ENCODE data around the gene KCTD12.
A peak's percentile ranks its signal among the peaks of the same experiment; 100 is the strongest.
"Not testable (repeated sequence)": the region's sequence is repeated elsewhere in the genome, so short reads cannot be mapped to it uniquely, and the experiment has no call there.

KCTD12 gene

GRCh38 chr13:76886292-76887075 is at the start of gene KCTD12:
Gene KCTD12, minus strand, starts transcription at chr13:76886405. Its CDS starts 257 bp downstream, at chr13:76886148.
- peak; percentile 77 for FAIRE-seq
- DNase-seq (ENCODE audit: insufficient read length, low spot score): peak; percentile 13

- FAIRE-seq (no peak), DNase-seq (ENCODE audit: insufficient read length, low spot score) (no peak)
Observed at GRCh38 chr13:76934671-76935070, 48.5 kb upstream of the KCTD12 start.

GRCh38 chr13:76932076-76932475 is 45.9 kb upstream of the KCTD12 start:
- no peak for DNase-seq (ENCODE audit: insufficient read length, low spot score)
- no peak for FAIRE-seq

GRCh38 chr13:76929851-76930374 is 43.7 kb upstream of the KCTD12 start:
- DNase-seq (ENCODE audit: insufficient read length, low spot score): no peak
- no peak for FAIRE-seq

- FAIRE-seq (no peak), DNase-seq (ENCODE audit: insufficient read length, low spot score) (no peak)
Observed at GRCh38 chr13:76929320-76929719, 43.1 kb upstream of the KCTD12 start.

DNA sequence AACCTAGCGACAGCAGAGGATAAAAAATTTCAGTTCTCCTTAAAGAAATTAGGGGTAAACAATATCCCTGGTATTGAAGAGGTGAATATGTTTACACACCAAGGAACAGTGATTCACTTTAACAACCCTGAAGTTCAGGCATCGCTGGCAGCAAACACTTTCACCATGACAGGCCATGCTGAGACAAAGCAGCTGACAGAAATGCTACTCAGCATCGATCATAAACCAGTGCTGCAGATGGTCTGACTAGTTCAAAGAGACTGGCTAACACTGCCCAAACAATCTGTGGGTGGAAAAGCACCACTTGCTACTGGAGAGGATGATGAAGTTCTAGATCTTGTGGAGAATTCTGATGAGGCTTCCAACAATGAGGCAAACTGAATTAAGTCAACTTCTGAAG is 42.3 kb upstream of the KCTD12 start:
- DNase-seq (ENCODE audit: insufficient read length, low spot score) (no peak), FAIRE-seq (no peak)

- DNase-seq (ENCODE audit: insufficient read length, low spot score): no peak
- no peak for FAIRE-seq
Observed at GRCh38 chr13:76927955-76928354, 41.8 kb upstream of the KCTD12 start.

GRCh38 chr13:76925115-76925514 is 38.9 kb upstream of the KCTD12 start:
- DNase-seq (ENCODE audit: insufficient read length, low spot score): no peak

DNA sequence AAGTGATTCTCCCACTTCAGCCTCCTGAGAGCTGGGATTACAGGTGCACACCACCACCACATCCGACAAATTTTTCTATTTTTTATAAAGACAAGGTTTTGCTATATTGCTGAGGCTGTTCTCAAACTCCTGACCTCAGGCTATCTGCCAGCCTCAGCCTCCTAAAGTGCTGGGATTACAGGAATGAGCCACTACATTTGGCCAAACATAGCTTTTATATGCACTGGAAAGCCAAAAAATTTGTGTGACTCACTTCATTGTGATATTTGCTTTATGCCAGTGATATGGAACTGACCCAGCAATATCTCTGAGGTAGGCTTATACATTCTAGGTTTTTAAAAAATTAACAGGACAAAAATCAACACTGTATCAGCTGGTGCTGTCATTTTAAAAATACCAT is 35.3 kb upstream of the KCTD12 start:
- no peak for FAIRE-seq
- no peak for DNase-seq (ENCODE audit: insufficient read length, low spot score)

More at GRCh38 chr13:76925115-76925514, 38.9 kb upstream of the KCTD12 start:
- no peak for FAIRE-seq

DNA sequence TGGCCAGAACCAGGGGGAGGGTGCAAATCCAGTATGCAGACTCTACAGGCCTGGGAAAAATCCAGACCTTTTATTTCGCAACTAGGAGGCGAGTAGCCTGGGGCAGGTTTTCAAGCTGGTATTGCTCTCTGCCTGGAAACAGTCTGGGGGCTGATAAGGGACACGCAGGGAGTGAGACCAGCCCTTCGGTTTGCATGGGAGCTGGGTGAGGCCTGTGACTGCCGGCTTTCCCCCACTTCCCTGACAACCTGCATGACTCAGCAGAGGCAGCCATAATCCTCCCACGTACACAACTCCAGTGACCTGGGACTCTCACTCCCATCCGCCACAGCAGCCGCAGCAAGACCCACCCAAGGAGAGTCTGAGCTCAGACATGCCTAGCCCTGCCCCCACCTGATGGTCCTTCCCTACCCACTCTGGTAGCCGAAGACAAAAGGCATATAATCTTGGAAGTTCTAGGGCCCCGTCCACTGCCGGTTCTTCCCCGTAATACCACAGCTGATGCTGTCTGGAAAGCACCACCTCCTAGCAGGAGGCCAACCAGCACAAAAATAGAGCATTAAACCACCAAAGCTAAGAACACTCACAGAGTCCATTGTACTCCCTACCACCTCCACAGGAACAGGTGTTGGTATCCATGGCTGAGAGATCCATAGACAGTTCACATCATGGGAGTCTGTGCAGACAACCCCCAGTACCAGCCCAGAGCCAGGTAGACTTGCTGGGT is 31.7 kb upstream of the KCTD12 start:
- FAIRE-seq; DNase-seq (ENCODE audit: insufficient read length, low spot score): not testable (repeated sequence)

GRCh38 chr13:76917095-76917494 is 30.9 kb upstream of the KCTD12 start:
- FAIRE-seq (no peak), DNase-seq (ENCODE audit: insufficient read length, low spot score) (no peak)

- DNase-seq (ENCODE audit: insufficient read length, low spot score) (no peak), FAIRE-seq (no peak)
Observed at GRCh38 chr13:76913898-76914297, 27.7 kb upstream of the KCTD12 start.

GRCh38 chr13:76912476-76912875 is 26.3 kb upstream of the KCTD12 start:
- no peak for DNase-seq (ENCODE audit: insufficient read length, low spot score)
- FAIRE-seq: no peak

DNA sequence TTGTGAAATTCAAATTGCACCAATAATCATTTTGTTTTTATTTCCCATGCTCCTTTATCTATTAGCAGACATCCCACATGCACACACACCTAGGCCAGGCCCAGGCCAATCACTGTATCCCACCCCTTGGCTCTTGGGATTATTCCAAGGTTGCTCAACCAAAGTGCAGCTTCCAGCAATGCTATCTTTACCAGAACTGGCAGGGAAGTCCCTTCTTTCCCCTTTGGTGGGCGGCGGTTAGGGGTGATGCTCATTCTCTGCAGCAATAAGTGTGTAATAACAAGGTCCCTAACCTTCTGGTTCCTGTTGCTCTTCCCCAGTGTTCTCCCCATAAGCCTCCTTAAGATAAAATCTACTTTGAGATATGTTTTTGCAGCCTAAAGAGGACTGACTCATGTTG is 18.3 kb upstream of the KCTD12 start:
- DNase-seq (ENCODE audit: insufficient read length, low spot score): no peak
- no peak for FAIRE-seq

GRCh38 chr13:76903544-76904162 is 17.4 kb upstream of the KCTD12 start:
- DNase-seq (ENCODE audit: insufficient read length, low spot score) (no peak), FAIRE-seq (no peak)

DNA sequence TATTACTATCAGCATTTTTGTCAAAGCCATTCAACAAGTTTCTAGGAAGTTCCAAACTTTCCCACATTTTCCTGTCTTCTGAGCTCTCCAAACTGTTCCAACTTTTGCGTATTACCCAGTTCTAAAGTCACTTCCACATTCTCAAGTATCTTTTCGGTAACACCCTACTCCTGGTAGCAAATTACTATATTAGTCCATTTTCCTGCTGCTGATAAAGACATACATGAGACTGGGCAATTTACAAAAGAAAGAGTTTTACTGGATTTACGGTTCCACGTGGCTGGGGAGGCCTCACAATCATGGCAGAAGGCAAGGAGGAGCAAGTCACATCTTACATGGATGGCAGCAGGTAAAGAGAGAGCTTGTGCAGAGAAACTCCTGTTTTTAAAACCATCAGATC is 12.9 kb upstream of the KCTD12 start:
- DNase-seq (ENCODE audit: insufficient read length, low spot score); FAIRE-seq: not testable (repeated sequence)

- not testable (repeated sequence) for FAIRE-seq; DNase-seq (ENCODE audit: insufficient read length, low spot score)
Observed at GRCh38 chr13:76897171-76897570, 11.0 kb upstream of the KCTD12 start.

GRCh38 chr13:76894401-76895110 is 8.4 kb upstream of the KCTD12 start:
- DNase-seq (ENCODE audit: insufficient read length, low spot score): no peak
- no peak for FAIRE-seq

DNA sequence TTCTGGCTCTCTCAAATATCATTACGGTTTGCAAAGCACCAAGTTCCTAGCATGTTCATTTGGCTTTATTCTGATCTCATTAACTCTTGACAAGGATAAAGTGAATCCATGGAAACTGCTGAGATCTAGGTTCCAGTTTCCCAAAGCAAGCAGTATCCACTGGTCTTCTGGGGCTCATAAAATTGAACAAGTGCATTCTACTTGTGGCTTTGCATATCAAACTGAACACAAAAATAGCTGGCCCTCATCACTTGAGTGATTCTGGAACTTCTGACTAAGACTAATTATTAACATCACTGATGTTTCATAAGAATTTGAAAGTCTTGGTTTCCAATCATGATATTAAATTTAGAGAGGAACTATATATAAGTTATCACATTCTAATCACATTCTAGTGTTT is 6.3 kb upstream of the KCTD12 start:
- FAIRE-seq (no peak), DNase-seq (ENCODE audit: insufficient read length, low spot score) (no peak)

GRCh38 chr13:76890021-76890420 is 3.8 kb upstream of the KCTD12 start:
- no peak for FAIRE-seq
- peak; percentile 7 for DNase-seq (ENCODE audit: insufficient read length, low spot score)

- FAIRE-seq: no peak
- DNase-seq (ENCODE audit: insufficient read length, low spot score): no peak
Observed at GRCh38 chr13:76889254-76889653, 3.0 kb upstream of the KCTD12 start.
